Stimulated activated CD4-positive, alpha-beta T cell treated with anti-CD3 and anti-CD28 coated beads, Interleukin-2, amount 100 ng/mL, for 4 hours (primary cell): ENCODE data around the gene PDIA6.
"Not testable (repeated sequence)": the region's sequence is repeated elsewhere in the genome, so short reads cannot be mapped to it uniquely, and the experiment has no call there.

Experiments
- DNase-seq: peaks from one replicate; pipeline ENCODE4 v3.0.0-alpha.2; 2020; ENCODE audit warnings: low read depth

The PDIA6 gene

DNA sequence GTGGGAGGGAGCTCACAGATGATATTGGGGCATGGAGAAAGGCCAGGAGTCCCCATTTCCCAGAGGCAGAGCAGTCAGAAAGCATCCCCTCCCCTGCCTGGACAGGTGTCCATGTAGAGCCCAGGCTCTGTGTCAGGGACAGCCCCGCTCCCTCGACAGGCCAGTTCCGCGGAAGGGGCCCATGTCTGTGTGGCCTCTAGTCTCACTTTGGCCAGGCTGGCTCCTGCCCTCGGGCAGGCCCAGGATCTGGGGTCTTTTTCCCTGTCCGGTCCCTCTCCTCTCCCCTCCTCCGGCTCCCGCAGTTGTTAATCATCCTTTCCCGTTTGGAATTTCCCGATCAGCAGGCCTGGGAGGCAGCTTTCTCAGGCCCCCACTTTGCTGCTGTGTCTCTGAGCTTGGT is 20.4 kb upstream of the PDIA6 start:
- no peak for DNase-seq

DNA sequence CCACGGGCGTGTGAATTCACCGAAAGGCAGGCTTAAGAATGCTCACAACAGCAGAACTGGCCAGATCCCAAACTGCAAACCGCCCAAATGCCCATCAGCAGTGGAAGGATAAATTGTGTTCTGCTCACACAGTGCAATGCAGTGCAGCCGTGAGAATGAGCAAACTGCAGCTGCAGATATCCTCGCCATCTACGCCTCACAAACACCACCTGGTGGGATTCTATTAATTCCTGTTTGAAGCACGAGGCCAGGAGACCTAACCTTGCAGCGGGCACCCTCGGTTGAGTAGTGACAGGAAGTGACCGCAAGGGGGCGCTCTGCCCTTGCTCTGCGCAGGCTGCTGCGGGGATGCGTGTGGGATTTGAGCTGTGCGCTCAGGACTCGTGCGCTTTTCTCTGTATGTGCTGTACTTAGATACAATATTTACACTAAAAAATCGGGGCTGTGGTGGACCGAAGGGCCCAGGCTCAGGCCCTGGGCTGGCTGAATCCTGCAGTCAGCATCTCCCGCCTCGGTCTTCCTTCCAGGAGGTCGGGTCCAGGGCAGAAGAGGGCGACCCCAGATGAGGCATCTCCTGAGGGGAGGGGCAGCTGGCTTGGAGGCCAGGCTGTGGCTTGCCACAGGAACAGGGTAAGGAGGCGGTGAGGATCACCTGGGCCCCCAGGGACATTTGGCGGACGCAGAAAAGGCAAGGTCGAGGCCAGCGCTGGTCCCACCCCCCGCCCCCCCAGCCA is 19.8 kb upstream of the PDIA6 start:
- peak; percentile 69 for DNase-seq

DNA sequence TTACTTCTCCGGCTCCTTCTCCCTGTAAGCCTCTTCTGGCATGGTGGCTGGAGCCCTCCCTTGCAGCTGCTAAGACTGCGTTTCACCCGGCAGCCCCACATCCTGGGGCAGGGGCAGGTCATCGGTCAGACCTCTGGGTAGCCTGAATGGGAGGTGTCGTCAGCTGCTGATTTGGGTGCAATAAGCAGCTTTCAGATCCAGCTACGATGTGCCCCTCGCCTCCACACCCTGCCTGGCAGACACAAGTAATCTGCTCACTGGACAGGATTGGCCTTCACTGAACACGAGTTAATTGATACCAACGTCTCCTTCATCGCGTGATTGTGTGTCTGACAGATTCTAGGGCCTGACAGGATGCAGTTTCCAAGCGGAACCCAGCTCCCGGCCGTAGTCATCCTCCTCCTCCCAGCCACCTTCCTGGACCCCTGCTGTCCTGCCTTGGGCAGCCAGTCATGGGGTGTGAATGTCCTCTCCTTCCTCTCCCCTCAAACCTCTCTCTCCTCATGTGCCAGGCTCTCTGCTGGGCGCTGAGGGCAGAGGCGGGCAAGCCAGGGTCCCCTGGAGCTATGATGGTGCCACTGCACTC is 18.9 kb upstream of the PDIA6 start:
- DNase-seq: no peak

DNA sequence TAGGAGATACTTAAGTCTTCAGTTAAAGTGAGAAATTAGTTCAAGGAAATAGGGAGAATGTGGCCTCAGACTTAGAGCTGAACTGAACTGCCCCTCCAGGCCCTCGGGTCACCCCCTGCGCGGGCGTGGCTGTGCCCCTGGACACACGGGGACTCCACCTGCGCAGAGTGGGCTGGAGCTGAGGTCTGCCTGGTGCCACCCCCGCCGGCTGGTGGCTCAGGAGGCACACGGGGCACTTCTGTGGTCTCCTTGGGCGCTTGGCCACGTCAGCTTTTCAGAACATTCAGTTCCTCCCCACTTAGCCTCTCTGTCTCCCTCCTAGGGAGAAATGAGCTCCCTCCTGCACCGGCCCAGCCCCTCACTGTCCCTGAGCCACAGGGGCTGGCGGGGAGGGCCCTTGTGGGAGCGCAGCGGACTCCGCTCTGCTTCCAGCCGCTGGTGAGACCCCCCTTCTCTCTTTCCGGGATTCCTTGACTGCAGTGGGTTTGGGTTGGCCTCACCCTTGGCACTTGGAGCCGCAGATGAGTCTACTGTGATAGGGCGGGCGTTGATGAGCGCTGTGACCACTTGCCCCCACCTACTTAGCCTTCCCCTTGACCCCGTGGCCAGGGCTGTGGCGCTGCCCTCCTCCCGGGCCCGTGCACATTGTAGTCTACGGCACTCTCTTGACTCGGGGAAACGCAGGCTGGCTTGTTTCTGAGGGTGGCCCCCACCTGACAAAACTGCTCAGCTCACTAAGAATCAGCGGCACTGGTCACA is 18.2 kb upstream of the PDIA6 start:
- DNase-seq: no peak

DNA sequence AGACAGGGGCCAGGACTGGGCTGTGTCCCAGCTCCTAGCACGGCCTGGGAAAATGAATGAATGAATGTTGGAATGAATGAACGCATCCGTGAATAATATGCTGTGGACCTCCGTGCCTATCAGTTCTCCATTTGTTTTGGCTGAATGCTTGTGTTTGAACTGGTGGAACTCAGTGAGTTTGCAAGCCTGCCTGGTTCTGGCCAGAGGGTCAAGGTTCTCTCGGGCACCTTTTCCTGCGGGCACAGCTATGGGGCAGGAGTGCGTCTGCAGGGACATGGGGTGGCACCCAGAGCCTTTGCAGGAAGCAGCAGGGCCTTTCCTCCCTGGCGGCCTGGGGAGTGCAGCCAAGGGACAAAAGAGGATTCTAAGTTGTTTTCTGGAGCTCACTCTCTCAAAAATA is 17.6 kb upstream of the PDIA6 start:
- no peak for DNase-seq

DNA sequence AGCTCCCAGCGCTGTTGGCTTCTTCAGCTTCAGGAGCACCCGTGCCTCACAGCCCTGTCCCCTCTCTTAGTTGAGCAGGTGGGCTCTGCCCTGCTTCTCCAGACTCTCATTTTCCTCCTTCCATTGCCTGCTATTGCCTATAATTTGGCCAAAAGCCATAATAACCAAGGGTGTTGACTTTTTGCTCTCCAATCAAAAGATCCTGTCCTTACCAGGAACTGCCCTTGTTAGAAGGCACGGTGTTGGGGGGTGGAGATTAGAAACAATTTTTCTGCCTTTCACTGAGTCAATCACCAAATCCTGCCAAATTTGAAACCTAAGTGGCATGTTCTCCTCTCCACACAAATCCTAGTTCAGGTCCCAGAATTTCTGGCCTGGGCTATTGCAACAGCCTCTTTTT is 16.7 kb upstream of the PDIA6 start:
- no peak for DNase-seq

DNA sequence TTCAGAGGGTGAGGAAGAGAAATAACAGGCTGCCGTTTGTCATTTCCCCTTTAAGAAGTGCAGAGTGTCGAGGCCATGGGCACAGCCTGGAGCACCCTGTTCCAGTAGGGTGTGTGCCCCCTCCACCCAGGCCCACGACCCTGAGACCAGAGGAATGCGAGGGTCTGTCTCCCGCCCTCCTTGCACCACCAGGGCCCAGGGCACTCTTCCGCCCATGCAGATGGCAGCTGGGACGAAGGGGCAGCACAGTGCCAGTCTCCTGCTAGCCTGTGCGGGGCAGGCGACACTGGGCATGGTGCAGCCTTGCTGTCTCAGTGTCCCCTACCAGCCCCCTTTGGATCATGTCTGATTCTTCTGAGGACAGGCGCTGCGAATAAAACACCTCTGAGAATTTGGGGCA is 15.8 kb upstream of the PDIA6 start:
- DNase-seq: no peak

DNA sequence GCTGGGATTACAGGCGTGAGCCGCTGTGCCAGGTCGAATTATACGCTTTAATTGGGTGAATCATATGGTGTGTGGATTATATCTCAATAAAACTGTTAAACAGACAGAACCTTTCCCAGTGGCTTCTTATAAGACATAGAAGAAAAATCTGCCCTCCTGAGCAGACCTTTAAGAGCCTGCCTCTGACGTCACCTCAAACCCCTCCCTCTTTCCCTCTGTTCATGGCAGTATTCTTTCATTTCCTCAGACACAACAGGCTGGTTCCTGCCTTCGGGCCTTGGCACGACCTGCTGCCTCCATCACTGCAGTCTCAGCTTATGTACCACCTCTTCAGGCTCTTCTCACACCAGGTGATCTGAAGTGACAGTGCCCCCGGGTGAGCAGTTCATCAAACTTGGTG is 14.0 kb upstream of the PDIA6 start:
- DNase-seq: no peak

DNA sequence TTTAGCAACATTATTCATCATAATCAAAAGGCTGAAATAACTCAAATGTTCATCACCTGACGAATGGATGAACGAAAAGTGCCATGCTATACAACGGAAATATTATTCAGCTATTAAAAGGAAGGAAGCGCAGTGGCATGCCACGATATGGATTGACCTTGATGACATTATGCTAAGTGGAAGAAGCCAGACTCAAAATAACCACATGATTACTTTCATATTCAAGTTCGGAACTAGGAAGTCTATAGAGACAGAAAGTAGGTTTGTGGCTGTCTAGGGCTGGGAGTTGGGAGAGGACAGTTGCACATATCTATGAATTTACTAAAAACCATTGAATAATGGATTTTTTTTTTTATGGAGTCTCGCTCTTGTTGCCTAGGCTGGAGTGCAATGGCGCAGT is 13.4 kb upstream of the PDIA6 start:
- DNase-seq: no peak

DNA sequence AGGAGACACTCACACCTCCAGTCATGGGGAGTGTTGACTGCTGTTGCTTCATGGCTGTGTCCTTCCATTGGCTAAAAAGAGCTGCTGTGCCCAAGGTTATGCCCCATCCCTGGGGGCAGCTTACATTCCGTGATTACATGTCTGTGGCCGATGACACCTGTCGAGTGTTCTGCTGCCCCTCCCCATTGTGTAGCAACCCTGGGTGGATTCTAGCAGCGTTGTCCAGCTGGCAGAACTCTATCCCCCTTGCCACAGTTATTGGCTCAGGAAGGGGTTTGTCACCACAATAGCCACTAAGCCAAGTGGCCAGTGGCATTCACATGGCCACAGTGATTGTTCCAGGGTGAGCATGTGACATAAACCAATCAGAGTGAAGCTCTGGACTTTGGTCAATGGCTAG is 11.6 kb upstream of the PDIA6 start:
- no peak for DNase-seq

DNA sequence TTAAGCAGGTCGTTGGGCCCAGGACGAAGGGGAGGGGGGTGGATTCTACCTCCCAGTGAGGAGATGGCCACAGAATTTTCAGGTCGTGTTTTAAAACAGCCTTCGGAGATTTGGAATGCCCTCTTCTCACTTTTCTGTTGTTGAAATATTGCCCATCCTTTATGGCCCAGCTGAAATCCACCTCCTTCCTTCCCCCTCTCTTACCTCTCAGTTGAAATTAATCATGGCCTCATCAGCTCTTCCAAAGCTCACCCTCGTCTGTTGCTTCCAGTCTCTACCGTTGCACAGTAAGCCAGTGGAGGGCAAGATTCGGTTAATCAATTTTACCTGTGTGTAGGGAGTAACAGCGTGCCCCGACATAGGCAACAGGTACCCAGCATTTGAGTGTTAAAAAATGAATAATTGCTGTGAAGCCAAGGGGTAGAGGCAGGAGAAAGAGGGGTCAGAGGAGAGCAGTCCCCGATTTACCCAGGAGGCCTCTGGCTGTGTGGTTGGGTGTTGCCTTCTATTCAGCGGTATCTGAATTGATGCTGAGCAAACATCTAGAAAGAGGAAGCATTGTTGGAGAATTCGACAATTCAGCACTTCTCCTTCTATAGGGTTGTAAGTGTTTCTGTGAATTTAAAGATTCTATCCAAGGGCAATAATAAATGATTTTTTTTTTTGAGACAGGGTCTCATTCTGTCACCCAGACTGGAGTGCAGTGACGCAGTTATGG is 8.6 kb upstream of the PDIA6 start:
- DNase-seq: no peak

DNA sequence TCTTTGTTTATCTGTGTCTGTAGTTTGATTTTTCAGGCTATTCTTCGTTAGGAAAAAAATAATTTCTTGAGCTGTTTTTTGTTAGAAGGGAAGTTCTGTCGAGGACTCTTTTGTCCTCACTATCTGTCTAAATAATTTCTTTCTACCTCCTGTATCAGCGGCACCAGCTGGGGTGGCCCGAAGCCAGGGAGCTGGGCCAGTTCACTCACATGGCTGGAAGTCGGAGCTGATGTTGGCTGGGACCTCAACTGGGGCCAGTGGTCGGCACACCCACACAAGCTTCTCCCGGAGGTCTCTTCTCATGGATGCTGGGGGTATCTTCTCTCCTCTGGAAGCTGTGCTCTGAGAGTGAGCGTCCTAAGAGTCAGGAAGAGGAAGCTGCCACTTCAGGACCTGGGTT is 8.0 kb upstream of the PDIA6 start:
- no peak for DNase-seq

DNA sequence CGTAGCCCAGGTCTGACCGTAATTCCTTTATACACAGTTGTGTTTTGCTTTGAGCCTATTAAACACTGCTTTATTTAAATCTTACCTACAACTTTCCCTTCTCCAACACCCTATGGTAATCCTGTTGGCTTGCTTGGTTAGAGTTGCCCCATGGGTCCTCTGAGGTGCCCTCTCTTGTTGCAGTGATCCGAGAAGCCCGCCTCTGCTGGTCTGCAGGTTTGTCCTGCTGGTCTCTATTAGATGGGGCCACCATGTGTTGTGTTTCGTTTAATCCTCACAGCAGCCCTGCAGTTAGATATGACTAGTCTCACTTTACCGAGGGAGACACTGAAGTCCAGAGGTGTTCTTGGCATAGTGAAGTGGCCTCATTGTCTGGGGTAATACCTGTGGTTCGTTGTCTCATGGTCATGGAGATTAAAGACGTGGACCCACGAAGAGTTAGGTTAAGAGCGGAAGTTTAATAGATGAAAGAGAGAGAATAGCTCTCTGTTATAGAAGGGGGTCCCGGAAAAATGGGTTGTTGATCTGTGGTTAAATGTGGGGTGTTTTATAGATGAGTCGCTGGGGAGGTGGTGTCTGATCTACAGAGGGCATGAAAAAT is 7.2 kb upstream of the PDIA6 start:
- DNase-seq: no peak

DNA sequence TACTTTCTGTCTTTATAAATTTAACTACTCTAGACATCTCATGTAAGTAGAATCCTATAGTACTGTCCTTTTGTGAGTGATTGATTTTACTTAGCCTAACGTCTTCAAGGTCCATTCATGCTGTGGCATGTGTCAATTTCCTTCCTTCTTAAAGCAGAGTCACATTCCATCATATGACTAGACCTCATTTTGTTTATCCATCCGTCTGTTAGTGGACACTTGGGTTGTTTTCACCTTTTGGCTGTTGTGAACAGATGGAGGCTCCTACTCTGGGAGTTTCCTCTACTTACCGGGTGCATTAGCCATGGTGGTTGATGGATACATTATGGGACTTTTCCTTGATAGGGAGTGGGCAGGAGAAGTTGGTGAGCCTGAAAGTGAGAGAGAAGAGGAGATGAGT is 6.4 kb upstream of the PDIA6 start:
- DNase-seq: no peak

DNA sequence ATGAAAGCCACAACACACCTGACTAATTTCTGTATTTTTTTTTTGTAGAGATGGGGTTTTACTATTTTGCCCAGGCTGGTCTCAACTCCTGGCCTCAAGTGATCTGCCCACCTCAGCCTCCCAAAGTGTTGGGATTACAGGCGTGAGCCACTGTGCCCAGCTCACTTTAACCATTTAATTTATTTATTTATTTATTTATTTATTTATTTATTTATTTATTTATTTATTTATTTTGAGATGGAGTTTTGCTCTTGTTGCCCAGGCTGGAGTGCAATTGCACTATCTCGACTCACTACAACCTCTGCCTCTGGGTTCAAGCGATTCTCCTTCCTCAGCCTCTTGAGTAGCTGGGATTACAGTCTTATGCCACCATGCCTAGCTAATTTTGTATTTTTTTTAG is 5.7 kb upstream of the PDIA6 start:
- DNase-seq: not testable (repeated sequence)

DNA sequence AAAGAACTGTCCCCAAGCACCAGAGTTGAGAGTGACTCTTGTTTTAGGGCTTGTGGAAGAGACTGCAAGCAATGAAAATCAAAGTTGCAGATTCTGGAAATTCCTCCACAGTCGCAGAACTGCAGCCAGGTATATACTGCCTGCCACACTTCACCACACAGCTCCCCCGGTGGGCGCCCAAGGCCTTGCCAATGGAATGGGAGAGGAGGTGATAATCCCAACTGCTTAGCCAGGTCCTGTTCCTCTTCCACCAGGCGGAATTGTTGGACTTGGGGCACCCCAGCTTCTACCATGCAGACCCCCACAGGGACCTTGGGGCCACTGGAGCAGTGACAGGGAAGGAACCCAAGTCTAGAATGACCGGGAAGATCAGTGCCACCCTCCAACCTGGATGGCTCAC is 4.8 kb upstream of the PDIA6 start:
- no peak for DNase-seq

DNA sequence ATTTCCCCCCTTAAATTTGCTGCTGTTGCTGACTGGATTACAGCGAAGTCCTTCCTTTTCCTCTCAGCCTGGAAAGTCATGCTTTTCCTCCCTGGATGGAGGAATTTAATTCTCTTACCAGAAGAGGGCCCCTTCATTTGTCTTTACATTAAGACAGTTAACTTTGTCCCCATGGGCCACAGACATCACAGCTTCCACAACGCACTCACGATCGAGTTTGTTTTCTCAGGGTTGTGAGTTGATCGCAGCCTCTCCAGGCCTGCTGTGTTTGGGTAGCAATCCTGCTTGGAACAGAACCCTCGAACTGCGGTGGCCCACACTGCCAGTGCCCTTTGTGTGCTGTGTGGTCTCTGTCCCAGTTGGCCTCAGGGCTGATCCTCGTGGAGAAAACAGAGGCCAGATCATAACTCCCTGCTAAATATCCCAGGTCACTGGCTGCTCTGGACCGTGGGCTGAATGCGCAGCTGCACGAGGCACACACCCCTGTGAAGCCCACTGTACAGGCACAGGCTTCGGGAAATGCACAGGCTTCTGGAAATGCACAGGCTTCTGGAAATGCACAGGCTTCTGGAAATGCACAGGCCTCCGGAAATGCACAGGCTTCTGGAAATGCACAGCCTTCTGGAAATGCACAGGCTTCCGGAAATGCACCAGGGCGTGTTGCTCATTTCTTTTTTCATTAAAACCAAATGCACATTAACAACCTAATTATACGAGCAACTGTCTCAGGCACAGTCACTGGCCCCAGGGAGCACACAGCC is 2.2 kb upstream of the PDIA6 start:
- no peak for DNase-seq

DNA sequence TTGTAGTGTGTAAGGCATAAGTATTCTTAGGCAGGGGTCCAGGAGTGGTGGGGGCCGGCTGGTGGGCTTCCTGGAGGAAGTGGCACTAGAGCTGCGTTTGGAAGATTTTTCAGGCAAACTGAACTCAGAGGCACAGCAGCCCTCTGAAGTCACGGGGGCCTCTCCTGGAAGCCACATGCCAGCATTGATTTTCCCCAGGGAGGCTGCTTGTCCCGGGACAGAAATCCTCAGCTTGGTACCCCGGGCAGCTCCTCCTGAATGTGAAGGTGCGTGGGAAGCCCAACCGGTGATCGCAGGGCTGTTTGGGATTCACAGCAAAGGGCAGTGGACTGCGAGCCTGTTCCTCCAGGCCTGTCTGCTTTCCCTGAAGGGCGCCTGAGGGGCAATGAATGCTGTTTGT is 1.6 kb upstream of the PDIA6 start:
- DNase-seq: no peak

DNA sequence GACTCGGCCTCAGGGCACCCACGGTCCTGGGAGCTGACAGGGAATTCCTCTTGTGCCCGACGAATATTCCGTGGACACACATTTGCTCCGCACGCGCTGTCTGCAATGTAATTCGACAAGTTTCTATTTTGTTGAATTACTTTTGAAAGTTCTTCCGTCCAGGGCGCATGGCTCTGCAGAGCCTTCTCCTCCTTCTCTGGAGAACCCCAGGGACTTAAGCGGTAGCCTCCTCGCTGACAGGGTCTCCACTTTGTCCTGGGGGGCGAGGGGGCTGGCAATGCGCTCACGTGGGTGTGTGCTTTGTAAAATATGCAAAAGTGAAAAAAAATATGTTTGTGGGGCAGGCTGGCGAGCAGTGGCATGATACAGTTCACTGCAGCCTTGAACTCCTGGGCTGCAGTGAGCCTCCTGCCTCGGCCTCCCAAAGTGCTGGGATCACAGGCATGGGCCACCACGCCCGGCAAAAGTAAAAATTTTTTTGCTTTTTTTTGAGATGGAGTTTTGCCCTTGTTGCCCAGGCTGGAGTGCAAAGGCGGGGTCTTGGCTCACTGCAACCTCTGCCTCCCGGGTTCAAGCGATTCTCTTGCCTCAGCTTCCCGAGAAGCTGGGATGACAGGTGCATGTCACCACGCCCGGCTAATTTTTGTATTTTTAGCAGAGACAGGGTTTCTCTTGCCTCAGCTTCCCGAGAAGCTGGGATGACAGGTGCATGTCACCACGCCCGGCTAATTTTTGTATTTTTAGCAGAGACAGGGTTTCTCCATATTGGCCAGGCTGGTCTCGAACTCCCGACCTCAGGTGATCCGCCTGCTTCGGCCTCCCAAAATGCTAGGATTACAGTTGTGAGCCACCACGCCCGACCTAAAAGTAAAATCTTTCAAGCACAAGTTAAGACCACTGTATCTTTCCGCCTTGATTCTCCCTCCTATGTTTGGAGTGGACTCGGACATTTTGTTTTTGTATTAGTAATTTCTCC is 866 bp upstream of the PDIA6 start:
- DNase-seq: not testable (repeated sequence)

DNA sequence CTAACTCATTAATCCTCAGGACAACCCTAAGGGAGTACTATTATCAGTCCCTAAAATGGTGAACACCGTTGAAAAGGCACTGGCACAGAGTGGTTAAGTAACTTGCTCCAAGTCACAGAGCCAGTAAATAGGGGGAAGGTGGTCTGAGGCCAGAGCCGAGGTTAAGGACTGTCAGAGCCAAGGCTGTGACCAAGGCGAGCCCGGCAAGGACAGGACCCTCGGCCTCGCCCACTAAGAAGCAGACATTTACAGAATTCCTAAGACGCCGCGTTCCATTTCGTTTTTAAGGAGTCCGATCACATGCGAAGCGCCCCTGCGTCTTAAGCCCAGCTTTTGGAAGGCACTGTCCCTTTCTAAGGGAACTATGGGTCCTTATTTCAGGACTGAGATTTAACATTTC is 1.1 kb downstream of the PDIA6 start:
- DNase-seq: no peak
